Myometrial cell (primary cell): ENCODE results near the gene RNF19B. TPM values are rescaled to one million over a fixed set of nuclear protein-coding genes. Genes with fewer than 3 reads are reported as not detected.

ENCODE experiments used
- total RNA-seq: library from RNA; depleted of rRNA; stranded (reverse); fragments of >200 nt; gene quantifications from 2 replicates; pipeline ENCODE4 v1.2.3, GENCODE V29; 2015

RNF19B gene, protein sequence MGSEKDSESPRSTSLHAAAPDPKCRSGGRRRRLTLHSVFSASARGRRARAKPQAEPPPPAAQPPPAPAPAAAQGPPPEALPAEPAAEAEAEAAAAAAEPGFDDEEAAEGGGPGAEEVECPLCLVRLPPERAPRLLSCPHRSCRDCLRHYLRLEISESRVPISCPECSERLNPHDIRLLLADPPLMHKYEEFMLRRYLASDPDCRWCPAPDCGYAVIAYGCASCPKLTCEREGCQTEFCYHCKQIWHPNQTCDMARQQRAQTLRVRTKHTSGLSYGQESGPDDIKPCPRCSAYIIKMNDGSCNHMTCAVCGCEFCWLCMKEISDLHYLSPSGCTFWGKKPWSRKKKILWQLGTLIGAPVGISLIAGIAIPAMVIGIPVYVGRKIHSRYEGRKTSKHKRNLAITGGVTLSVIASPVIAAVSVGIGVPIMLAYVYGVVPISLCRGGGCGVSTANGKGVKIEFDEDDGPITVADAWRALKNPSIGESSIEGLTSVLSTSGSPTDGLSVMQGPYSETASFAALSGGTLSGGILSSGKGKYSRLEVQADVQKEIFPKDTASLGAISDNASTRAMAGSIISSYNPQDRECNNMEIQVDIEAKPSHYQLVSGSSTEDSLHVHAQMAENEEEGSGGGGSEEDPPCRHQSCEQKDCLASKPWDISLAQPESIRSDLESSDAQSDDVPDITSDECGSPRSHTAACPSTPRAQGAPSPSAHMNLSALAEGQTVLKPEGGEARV
- total RNA-seq, result 14.4 and 18.1 TPM in 2 replicates

DNA sequence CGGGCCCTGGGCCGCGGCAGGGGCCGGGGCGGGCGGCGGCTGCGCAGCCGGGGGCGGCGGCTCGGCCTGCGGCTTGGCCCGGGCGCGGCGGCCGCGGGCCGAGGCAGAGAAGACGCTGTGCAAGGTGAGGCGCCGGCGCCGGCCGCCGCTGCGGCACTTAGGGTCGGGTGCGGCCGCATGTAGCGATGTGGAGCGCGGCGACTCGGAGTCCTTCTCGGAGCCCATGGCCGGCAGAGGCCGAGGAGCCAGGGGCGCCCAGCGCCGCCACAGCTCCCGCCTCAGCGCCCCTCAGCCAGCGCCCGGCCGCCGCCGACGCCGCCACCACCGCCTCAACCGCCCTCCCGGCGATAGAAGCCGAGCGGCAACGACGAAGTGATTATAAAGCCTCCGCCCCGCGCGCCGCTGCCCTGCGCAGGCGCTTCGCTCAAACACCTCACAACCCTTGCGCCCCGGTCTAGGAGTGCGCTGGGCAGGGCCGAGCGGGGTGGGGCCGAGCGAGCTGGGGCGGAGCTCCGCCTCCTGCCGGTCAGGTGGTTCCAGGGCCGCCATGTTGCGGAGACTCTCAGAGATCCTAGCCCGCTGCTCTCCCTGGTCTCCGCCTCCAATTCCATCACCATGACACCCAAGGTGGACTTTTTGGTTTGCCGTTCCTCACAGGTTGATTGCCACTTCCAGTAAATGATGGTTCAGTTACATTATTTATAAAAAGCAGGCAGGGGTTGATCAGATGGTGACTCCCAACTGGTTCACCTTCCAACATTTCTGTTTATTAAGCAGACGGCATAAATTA lies at the start of gene RNF19B:
RNF19B (minus strand) TSS at position 349 of the 790 bp plus-strand sequence; CDS start at position 225, 124 bp downstream.

GRCh38 chr1:32900956-32901822 lies 63.4 kb downstream of the RNF19B start, which contains the start of gene TMEM54:
TSS of gene TMEM54 (minus strand) at chr1:32901389. CDS start at chr1:32901238, 151 bp downstream.

Other genes with a start within 250 kb of the RNF19B start
- 183 and 202 TPM in 2 replicates for gene YARS1, start 147.5 kb downstream of the RNF19B start, total RNA-seq
- 17.0 and 25.3 TPM in 2 replicates for gene S100PBP, start 147.2 kb downstream of the RNF19B start, total RNA-seq
- 0.58 TPM in 1 of 2 replicates, not detected in the other for gene FNDC5, start 93.9 kb downstream of the RNF19B start, total RNA-seq
- 0.29 TPM in 1 of 2 replicates, not detected in the other for gene HPCA, start 78.3 kb downstream of the RNF19B start, total RNA-seq
- 95.9 and 125 TPM in 2 replicates for gene TMEM54, start 63.4 kb downstream of the RNF19B start, total RNA-seq
- 165 and 166 TPM in 2 replicates for gene AK2, start 72.1 kb upstream of the RNF19B start, total RNA-seq
- gene AZIN2, start 116.3 kb upstream of the RNF19B start, total RNA-seq, result 6.3 and 17.0 TPM in 2 replicates
- 3.4 and 3.7 TPM in 2 replicates for gene TRIM62, start 217.2 kb upstream of the RNF19B start, total RNA-seq